ENCODE data around the gene IKBKG.
"Not testable (repeated sequence)": the region's sequence is repeated elsewhere in the genome, so short reads cannot be mapped to it uniquely, and the experiment has no call there.

The IKBKG gene

DNA sequence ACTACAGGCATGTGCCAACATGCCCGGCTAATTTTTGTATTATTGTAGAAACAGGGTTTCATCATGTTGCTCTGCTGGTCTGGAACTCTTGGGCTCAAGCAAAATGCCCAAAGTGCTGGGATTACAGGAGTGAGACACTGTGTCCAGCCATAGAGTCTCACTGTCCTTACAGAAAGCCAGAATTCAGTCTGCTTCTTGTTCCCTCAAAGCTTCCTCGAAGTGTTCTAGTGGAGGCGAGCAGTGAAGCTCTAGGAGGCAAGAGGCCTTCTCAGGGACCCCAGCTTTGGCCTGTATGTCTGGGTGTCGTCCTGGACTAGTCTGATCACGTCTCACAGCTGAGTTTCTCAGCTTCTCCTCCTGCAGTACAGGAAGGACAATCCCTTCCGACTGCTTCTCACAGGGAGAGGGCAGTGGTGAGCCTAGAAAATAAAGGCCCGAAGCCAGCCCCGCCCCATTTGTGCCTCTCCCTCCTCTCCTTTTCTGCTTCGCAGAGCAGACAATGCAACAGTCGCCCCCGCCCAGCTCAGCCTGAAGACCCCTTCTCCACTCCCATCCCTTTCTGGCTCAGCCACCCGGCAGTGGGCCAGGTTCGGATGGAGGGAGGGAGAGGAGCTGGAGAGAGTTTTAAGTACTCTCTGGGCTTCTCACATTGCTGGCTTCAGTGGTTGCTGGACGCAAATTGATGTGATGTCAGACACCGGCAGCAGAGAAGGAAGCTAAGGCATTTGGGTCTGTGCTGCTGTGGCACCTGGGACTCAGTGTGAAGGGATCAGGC, 20.3 kb upstream of the IKBKG start:
- peak; percentile 43 for DNase-seq

DNA sequence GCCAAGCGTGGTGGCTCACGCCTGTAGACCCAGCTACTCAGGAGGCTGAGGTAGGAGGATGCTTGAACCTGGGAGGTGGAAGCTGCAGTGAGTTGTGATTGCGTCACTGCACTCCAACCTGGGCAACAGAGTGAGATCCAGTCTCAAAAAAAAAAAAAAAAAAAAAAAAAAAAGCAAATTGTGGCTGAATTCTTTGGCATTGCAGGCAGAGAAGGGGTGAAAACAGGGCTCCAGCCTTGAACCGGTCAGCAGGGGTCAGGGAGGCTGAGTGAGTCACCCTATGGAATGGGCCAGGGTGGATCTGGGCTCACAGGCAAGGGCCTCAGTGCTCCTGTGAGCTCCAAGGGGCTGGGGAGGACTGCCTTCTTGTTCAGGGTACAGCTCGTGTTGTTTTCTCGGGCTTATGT, 18.2 kb upstream of the IKBKG start:
- no peak for DNase-seq

DNA sequence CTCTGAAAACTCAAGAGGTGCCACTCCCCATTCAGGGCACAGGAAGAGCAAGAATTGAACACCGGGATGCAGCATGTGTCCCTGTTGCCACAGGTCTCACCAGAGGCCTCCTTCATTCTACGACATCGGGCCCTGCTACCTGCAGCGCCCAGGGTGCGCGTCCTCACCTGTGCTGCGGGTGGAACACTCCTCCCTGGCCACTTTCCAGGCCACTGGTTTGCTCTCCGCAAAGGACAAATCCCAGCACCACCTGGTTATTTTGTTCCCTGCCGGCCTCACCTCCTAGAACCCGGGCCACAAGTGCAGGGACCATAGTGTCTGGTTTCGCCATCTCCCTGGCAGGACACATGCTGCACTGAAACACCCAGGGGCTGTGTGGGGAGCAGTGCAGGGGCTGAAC, 17.1 kb upstream of the IKBKG start:
- DNase-seq = no peak

DNA sequence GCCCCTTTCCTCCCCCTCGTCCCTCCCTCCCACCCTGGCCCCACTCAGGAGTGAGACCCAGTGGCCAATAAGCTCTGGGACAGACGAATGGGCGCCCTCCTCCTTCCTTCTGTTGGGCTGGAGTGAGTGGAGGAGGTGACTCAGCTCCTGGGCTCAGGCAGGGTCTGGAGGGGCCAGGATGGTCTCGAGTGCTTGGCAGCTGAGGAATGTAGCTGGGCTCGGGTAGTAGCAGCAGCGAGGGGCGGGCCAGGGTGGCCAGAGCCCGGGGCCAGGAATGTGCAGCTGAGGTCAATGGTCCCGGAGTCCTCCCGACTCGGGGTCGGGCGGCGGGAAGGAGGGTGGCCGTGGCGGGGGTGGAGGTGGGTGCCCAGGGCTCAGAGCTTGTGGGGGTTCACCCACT, 15.8 kb upstream of the IKBKG start:
- no peak for DNase-seq

DNA sequence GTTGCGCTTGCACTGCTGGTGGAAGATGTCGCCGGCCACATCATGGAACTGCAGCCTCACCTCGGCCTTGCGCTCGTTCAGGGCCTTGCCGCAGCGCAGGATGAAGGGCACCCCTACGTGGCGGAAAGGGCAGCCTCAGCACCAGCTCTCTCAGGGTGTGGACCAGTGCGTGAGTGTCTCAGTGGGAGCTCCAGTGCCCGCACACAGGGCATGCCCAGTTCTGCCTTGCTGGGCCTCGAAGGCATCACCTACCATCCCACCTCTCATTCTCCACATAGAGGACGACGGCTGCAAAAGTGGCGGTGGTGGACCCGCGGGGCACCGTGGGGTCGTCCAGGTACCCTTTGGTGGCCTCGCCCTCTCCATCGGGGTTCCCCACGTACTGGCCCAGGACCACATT, 14.7 kb upstream of the IKBKG start:
- no peak for DNase-seq

DNA sequence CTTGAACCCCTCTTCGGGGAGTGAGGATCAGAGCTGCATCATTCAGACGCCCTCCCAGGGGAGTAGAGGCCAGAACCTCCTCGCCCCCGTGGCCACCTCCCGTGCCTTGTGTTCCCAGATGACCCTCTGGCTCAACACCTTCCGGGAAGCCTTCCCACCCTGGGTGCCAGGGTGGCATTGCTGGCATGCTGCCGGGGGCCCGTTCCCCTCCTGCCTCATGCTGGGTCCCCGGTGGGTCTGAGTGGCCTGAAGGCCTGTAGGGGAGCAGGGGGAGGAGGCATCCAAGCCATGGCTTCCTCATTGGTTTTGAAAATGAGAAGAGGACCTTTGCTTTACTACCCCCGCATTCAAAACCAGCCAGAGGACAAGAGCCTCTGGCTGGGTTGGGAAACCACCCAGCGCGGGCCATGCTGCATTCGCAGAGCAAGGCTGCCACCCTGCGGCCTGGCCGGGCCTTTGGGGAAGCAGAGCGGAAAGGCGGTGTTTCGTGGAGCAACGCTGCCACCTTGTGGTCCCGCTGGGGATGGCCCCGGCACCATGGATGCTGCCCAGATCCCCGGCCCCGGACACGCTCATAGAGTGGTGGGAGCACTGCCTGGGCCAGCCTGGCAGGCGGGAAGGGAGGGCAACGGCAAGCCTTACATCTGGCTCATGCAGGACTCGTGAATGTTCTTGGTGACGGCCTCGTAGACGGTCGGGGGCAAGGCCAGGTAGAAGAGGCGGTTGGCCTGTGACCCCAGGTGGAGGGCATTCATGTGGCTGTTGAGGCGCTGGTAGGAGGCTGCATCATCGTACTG, 12.7 kb upstream of the IKBKG start:
- peak; percentile 1 for DNase-seq

DNA sequence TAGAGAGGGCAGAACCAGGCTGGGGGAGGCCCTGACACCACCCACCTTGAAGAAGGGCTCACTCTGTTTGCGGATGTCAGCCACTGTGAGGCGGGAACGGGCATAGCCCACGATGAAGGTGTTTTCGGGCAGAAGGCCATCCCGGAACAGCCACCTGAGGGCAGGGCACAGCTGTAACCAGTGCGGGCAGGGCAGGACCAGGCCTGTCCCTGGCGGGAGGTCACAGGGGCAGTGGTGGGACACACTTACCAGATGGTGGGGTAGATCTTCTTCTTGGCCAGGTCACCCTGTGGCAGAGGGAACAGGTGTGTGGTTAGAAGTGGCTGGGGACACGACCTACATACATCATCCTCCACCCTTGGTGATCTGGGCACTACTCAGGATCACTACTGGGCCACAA, 11.5 kb upstream of the IKBKG start:
- DNase-seq = no peak

DNA sequence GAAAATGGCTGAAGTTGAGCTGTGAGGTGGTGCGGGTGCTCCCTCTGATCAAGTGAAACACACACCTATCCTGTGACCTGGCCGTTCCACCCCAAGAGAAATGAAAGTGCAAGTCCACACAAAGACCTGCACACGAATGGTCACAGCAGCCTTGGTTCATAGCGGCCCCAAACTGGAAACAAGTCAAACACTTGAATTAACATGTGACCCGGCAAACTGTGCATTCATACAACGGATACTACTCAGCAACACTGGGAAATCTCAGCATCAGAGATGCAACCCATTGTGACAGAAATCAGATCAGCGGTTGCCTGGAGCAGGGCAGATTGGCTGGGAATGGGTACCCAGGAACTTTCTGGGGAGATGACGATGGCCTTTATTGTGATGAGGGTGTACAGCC, 8.3 kb upstream of the IKBKG start:
- no peak for DNase-seq

DNA sequence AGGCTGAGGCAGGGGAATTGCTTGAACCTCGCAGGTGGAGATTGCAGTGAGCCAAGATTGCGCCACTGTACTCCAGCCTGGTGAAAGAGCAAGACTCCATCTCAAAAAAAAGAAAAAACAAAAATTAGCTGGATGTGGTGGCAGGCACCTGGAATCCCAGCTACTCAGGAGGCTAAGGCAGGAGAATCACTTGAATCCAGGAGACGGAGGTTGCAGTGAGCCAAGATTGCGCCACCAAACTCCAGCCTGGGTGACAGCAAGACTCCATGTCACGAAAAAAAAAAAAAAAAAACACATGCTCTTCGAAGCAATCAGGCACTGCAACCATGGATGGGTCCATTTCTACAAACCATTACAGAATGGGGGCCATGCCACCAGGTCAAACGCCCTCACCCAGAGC, 7.1 kb upstream of the IKBKG start:
- DNase-seq = not testable (repeated sequence)

DNA sequence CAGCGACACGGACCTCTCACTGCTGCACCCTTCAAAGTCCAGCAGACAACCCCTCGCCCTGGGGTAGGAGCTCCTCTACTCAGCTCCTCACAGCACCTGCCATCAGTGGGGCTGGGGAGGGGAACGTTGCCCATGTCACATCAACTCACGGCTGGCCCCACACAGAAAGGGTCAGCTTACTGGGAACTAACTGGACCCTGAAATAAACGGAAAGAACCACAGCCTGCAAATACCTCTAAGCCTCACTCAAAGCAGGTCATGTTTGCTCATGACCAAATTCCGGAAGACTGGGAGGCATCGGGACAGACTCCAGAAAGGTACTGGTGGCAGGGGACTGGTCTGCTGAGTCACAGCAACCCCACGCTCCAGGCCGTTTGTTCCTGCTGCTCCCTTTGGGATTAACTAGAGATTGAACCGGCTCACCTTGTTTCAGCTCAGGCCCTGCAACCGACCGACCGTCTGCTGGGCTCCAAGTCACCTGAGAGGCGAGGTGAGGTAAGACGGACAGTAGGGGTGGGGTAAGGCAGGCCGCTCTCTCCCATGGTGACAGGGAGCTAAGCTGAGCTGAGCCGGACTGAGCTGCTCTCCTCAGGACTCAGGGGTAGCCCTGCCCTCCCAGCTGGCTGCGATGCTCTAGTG, 6.4 kb upstream of the IKBKG start:
- no peak for DNase-seq

DNA sequence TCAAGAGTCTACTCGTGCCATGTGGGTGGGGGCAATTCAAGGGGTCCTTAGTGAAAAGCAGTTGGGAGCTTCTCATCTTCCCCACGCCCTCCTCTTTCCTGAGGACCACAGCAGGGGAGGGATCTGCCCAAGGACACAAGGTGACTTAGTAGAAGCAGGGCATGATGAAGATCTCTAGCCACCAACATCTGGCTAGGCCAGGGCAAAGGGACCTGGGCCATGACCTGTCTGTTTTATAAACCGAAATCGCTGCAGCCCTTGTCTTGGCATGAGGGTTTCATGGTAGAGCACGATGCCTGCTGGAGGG, 5.9 kb upstream of the IKBKG start:
- no peak for DNase-seq

DNA sequence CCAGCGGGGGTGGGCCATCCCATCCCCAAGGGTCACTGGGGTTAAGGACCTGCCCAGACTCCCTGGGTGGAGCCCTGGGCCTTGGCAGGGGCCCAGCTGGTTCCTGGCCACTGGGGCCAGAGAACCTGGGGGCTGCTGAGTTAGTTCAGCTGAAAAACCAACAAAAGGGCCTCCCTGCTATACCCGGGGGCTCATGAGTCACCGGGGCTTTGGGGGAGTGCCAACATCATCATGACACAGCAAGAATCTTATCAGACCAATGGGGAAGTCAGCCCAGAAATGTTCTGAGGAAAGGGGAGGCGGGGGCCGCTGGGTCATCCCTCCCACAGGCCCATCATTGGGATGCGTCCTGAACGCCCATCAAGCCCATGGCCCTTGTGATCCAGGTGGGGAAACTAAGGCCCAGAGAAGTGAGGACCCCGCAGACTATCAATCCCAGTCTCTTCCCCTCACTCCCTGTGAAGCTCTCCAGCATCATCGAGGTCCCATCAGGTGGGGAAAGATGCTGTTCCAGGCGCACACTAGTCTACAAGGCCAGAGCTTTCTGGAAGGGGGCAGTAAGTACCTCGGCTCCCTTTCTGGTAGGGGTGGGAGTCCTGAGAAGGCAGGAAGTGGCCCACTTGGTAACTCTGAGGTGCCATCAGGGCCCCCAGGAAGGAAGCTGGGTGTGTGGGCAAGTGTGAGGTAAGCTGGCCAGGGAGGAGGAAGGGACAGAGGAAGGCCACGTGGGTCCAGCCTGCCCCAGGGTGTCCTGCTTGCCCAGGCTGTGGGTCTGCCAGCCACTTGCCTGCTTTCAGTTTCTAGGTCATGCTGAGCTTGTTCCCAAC, 5.3 kb upstream of the IKBKG start:
- no peak for DNase-seq

DNA sequence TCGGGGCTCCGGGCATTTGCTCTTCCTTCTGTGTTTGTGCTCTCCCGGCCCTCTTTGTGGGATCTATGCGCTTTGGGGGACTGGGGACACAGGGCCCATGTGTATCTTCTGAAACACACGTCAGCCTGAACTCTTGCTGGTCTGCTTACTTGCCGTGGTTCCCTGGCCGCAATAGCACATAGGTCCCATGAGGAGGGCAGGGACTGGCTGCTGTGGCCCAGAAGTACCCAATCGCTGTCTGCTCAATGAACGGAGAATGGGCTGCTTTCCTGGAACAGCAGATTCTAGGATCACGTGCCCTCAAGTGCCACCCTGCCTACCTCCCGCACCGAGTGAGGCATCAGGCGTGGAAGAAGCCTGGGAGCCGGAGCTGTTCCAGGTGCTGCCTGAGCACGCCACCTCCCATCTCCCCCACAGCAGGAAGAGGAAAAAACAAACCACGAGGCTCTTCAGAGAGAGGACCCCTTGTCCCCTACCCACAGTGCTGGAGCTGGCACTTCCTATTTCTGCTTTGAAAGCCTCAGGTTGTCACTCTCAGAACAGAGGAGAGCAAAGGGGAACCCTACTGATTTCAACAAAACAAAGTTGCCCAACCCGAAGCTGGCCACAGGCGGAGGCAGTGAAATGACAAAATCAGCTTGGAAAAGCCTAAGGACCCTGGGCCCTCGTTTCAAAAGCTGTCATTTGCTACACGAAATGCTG, 4.5 kb upstream of the IKBKG start:
- no peak for DNase-seq

DNA sequence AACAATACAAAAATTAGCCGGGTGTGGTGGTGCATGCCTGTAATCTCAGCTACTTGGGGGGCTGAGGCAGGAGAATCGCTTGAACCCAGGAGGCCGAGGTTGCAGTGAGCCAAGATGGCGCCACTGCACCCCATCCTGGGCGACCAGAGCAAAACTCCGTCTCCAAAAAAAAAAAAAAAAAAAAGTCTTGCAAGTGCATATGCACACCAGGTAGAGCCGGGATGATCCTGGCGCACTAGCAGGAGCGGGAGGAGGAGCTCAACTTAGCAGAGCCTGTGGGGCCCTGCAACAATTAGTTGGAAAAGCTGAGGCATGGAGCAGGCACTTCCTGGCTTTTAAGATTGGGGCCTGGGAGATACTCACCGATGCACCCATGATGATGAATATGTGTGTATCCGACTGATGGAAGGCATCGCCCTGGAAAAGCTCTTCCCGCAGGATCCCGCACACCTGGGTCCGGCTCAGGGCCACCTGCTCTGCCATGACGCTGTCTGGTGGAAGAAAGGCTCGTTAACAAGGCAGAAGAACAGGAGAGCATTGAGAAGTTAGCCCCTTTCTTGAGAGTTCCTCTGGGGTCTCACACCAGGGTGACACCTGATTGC, 1.6 kb upstream of the IKBKG start:
- DNase-seq = no peak

DNA sequence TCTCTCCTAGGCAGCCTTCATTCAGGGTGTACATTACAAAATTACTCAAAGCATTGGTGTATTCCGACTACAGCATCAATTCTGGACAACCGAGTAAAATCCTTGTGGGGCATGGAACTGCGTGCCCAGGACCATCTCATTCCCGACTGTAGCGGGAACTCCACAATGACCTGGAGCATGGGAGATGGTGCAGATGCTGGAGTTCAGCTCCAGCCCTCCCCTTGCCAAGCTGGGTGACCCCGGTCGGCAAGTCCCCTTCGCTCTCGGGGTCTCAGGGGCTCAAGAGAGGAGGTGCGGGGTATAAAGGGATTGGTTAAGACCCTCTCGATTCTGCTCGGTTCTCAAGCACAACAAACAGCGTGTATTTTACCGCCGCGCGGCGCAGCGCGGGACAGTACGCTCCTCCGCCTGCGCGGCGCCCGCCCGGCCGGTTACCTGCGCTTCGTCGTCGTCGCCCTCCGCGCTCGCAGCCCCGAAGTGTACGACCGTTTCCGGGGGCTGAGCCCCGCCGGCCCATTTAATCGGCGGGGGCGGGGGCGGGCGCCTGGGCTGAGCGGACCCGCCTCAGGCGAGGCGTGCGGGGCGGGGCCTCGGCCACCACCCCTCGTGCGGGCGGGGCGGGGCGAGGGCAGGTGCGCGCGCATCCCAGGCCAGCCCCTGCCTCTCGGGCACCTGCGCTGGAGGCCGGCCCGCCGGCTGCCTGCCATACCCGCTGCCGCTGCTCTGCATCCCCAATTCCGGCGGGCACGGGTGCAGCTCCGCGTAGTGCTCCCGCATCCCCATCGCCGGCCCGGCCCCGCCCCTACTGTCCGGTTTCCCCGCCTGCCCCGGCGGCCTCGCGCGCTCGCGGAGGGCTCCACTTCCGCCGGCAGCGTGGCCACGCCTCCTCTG, 821 bp upstream of the IKBKG start, which contains the start of gene G6PD:
G6PD (minus strand) TSS at position 493 of the 891 bp plus-strand sequence. CDS start 691 bp downstream, outside the sequence.
- peak; percentile 35 for DNase-seq

DNA sequence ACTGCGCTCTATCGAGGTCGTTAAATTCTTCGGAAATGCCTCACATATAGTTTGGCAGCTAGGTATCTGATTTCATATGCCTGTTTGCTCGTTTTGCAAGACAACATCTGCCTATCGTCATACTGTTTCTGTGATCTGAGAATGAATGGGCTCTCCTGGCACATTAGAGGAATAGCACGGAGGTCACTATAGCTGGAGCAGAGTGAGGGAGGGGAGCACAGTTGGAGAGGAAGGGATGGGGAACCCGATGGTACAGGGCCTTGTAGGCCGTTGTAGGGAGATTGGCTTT, 552 bp downstream of the IKBKG start:
- no peak for DNase-seq

DNA sequence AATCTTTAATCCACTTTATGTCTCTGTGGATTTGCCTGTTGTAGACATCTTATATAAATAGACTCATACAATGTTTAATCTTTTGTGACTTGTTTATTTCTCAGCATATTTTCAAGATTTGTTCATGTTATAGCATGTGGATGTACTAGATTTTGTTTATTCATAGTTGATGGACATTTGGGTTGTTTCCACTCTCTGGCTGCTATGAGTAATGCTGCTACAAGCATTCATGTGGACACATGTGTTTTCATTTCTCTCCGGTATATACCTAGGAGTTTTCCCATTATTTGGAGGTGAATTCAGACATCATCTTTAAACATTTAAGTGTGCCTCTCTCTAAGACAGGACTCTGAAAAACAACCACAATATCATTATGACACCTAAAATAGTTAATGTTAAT, 2.3 kb downstream of the IKBKG start:
- no peak for DNase-seq

DNA sequence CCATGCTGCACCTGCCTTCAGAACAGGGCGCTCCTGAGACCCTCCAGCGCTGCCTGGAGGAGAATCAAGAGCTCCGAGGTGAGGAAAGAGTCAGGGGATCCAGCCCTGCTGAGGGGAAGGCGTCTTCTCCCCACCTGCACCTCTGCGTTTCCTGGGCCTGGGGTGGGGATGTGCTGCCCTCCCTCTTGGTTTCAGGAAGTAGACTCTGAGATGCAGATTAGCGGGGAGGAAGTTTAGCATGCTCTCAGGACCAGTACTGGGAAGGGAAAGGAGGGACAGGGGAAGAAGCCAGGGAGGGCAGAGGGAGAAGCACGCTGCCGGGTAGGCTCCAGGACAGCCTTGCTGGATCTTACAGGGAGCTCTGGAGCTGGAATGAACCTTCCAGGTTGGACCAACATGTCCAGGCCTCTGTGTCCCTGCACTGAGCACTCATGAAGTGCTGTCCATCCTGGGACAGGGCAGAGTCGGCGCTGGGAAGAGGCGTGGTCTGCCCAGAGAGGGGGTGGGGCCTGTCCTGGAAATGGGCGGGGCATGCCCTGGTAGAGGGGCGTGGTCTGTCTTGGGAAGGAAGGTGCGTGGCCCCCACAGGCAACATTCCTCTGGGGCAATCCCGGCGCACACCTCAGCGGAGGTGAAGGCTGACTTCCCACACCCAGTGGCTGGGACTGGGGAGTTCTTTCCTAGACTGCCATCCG, 4.8 kb downstream of the IKBKG start:
- not testable (repeated sequence) for DNase-seq

DNA sequence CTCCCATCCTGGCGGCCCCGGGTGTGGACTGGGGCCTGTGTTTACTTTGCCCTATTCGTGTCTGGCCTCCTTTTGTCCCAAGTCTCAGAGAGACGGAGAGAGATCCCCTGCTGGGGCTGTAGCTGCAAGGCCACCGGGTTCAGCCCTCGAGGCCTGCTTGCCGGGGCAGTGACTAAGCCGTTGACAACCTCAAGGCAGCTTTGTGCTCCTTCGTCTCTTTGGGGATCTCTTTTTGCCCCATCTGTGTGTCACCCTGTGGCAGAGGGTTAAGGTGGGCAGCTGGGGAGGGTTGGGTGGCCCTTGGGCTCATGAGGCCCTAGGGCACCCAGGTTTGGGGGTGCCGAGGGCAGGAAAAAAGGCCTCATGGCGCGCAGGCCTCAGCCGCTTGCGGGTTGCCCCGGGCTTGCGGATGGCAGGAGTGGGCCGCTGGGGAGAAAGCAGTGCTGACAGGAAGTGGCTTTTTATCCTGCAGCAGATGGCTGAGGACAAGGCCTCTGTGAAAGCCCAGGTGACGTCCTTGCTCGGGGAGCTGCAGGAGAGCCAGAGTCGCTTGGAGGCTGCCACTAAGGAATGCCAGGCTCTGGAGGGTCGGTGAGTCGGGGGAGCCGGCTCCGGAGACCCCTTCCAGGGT, 10.8 kb downstream of the IKBKG start:
- not testable (repeated sequence) for DNase-seq

DNA sequence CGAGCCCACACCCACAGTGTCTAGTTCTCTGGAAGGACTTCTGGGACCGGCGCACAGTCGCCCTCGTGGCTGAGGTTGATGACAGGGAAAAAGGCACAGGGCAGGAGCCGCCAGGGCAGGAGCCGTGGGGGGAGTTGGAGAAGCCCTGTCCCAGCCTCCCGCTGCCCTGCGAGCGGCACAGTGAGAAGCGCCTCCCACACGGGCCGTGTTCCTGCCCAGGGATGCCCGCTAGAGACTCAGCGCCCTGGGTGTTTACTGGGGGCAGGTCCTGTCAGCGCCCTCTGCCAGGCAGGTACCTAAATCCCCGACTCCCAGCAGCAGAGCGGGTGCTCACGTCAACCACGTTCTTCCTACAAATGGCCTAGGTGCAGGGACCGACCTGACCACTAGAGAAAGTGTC, 11.5 kb downstream of the IKBKG start:
- not testable (repeated sequence) for DNase-seq
